8988T (cell line): ENCODE data around the gene RNF2.
"Not testable (repeated sequence)": the region's sequence is repeated elsewhere in the genome, so short reads cannot be mapped to it uniquely, and the experiment has no call there.

Experiments
- DNase-seq: peaks from one replicate; pipeline ENCODE4 v3.0.0; 2011

RNF2 gene

DNA sequence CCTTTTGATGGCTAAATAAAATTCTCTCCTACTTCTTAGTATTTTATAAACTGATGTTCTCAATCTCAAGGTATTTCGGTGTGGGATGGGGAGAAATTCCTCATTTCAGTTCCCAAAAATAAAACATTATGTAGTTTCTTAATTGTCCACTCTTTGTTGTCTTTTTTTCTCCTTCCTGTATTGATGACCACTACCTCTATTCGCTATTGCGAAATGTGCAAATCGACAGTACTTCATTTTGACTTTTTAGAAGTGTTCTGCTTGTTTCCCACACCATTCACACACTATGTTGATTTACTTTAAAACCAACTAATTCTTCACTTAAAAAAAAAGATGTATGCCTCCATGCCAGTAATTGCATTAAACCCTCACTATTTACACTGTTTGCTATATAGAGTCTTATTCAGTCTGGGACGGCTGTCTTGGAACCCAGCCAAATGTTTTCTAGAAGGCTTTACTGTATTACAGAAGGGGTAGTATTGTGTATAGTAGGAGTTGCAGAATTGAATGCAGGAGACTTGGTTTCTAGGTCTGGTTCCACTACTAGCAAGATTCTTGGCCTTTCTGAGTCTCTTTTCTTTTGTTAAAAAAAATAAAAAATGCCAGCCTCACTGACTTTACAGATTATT lies 5.6 kb downstream of the RNF2 start:
- no peak for DNase-seq

DNA sequence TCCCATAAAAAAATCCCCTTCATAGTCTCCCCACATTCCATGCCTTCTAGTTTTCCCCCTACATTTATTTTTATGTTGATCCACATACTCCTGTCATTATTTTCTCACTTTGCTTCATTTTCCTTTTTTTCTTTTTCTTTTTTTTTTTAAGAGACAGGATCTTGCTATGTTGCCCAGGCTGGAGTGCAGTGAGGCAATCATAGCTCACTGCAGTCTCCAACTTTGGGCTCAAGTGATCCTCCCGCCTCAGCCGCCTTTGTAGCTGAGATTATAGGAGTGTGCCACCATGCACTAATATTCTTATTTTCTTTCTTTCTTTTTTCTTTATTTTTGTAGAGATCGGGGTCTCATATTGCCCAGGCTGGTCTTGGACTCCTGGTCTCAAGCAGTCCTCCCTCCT lies 7.8 kb downstream of the RNF2 start:
- no peak for DNase-seq

DNA sequence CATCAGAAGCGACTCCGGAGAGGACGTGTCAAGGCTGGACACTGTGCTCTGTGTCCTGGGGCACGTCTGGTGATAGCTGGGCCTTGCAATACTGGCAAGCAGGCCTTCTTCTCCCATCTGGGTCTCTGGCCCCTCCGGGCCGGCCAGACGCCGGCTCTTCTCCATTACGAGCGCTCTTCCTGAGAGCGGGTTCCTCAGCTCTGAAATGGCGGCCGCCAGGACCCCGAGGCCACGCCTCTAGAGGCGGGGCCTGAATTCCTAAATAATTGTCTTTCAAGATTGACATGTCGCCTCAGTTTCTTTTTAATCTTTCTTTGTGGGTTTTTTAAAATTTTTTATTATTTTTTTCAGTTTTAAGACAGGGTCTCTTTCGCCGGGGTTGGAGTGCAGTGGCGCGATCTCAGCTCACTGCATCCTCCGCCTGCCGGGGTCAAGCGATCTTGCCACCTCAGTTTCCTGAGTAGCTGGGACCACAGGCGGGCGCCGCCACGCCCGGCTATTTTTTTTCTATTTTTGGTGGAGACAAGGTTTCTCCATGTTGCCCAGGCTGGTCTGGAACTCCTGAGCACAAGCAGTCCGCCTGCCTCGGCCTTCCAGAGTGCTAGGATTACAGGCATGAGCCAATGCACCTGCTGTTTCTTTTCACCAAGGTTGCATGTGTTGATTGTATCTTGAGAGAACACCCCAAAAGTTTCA lies 9.2 kb downstream of the RNF2 start:
- DNase-seq: no peak

DNA sequence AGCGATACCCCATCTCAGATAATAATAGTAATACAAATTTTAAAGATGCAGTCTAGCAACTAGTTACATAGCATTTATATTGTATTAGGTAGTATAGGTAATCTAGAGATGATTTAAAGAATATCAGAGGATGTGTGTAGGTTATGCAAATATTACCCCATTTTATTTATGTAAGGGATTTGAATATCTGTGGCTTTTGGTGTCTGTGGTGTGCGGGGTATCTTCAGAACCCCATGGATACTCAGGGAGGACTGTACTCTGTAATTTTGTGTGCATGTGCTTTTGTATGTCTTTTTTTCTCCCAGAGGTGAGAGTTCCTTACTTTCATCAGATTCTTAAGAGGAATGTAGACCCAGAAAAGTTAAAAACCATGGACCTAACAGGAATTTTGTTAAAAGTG lies 12.8 kb downstream of the RNF2 start:
- DNase-seq: no peak

DNA sequence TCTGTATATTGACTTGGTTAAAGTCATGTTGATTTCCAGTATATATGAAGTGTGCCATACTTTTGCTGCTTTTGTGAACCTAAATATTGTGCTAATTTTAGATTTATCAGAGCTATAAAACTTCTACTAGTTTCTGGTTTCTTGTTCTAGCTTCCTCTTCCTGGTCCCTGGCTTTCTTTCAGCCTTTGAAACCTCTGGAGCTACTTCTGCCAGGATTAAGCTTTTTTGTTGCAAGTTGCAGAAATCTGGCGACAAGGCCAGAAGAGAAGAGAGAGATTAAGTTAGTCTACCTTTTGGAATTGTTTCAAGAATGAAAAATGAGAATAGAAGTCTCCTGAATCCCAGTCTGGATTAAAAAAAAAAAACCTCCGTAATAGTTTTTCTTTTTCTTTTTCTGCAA lies 13.5 kb downstream of the RNF2 start:
- no peak for DNase-seq

DNA sequence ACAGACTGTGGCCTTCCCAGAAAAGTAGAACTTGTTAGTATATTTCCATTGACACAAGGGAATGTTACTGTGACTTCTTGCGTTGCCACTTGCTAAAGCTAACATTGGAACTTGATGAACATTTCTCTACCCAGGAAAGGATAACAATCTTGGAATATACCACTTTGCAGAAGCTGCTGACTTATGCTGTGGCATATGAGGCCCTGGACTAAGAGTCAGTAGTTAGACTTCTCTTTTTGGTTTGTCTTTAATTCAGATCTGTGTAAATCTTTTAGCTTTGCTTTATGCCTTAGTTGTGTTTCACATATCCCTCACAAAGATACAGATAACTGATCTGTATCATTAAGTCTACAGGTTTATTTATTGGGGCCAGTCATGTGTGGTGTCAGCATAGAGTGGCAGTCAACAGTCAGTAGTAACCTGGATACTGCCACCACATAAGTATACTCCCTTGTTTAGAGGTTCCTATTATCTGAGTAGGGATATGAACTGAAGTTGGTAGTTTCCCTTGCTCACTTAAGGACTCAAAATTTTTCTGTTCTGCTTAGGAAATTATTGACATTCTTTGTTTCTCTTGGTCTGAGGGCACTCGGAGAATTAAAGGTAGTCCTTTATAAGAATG lies 14.7 kb downstream of the RNF2 start:
- DNase-seq: no peak

DNA sequence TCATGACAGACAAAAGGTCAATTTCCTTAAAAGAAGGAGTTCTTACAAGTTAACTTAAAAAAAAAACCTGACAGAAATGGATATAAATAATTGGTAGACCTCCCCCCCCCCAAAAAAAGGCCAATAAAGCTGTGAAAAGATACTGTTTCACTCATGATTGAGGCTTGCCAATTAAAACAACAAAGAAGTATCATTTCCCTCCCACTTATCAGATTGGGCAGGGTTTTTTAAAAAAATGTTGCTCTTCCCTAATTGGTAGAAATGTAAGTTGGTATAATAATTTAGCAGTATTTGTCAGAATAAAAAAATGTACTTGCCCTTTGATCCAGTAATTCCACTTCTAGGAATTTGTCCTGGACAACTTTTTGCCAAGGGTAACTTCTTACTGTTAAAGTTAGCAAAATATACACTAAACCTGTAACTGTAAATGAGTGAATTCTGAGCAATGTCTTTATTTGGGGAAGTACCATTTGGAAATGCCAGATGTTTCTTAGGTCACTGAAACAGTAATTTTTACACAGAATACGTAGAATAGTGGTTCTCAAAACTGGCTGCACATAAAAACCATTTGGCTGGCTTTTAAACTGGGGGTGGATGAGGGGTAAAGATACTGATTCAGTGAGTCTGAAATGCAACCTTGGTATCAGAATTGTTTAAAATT lies 17.5 kb downstream of the RNF2 start:
- no peak for DNase-seq

DNA sequence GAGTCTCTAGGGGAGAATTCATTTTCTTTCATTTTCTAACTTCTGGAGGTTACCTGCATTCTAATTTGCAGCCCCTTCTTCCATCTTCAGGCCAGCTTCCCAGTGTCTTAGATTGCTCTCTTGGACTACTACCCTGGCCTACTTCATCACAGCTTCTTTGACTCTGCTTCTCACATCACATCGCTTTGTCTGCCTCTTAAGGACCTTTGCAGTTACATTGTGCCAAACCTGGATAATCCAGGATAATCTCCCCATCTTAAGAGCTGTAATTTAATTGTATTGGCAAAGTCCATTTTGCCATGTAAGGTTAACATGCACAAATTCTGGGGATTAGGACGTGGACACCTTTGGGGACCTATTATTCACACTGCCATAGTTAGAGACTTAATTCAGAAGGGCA lies 18.4 kb downstream of the RNF2 start:
- no peak for DNase-seq

DNA sequence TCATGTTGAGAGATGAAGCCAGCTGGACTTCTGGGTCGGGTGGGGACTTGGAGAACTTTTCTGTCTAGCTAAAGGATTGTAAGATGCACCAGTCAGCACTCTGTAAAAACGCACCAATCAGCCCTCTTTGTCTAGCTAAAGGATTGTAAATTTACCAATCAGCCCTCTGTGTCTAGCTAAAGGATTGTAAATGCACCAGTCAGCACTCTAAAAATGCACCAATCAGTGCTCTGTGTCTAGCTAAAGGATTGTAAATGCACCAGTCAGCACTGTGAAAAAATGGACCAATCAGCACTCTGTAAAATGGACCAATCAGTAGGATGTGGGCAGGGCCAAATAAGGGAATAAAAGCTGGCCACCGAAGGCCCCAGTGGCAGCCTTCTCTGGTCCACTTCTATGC lies 19.6 kb downstream of the RNF2 start:
- DNase-seq: not testable (repeated sequence)

DNA sequence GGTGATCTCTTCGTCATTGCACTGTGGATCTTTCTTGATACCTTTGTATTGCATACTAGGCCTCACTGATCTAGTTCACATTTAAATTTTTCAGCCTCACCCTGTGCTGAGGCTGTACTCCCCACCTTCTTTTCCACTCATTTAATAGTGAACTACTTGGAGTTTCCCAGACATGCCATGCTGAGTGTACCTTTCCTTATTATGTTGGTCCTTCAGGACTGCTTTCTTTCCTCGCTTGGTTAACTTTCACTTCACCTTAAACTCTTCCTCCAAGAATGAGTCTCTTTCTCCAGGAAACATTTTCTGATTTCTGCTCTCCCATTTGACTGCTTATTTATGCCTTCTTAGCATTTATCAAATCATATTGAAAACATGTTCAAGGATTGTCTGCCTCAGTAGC lies 20.8 kb downstream of the RNF2 start:
- DNase-seq: no peak

DNA sequence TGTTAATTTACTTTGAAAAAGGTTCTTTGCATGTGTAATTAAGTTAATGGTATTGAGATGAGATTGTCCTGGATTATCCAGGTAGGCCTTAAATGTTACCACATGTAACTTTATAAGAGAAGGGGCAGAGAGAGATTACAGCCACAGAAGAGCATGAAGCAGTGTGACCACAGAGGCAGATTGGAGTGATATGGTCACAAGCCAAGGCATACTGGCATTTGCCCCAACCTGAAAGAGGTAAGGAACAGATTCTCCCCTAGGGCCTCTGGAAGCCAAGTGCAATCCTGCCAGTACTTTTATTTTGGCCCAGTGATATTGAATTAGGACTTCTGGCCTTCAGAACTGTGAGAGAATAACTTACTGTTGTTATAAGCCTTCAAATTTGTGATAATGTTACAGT lies 23.0 kb downstream of the RNF2 start:
- DNase-seq: no peak

DNA sequence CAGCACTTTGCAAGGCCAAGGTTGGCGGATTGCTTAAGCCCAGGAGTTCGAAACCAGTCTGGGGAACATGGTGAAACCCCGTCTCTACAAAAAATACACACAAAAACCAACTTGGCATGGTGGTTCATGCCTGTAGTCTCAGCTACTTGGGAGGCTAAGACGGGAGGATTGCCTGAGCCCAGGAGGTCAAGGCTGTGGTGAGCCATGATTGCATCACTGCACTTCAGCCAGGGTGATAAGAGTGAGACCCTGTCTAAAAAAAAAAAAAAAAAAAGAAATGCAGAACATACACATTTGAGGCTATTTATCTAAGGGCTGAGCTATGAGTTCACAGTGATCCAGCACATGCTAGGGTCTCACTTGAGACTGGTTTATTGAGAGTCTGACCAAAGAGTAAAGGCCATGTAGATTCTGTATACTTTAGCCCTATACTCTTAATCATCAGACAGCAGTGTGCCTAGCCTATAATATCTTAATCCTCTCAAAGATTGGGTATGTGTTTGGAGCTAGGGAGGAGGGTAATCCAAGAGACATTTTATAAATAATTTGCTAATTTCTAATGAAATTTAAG lies 23.9 kb downstream of the RNF2 start:
- DNase-seq: no peak

DNA sequence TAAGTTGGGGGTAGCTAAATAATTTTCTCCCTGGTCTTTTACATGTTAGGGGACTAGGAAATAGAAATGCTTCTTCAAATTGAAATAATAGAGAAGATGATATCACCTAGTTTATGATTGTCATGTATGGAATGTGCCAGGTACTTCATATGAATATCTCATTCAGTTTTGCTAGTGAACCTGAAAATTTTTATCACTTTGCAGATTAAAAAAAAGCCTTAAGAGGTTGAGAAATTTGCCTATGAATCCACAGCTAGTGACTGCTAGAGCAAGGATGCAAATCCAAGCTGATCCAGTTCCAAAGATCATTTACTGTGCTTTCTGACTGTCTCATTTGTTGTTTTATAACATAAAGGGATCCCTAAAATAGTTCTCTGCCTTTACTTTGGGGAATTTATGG lies 24.7 kb downstream of the RNF2 start:
- no peak for DNase-seq

DNA sequence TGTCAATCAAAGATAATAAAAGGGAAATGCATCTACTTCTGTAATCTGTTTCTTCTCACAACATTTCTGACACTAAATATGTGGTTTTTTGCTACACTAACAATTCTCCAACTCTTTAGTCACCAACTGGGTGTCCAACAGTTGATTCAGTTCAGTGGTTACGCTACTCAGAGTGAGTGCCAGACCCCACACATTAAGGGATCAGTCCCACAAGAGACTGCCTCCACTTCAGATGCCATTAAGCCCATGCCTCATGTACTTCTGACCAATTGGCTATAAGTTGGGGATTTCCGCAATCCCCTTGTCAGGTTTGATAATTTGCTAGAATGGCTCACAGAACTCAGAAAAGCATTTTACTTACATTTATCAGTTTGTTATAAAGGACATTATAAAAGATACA lies 28.4 kb downstream of the RNF2 start:
- no peak for DNase-seq

DNA sequence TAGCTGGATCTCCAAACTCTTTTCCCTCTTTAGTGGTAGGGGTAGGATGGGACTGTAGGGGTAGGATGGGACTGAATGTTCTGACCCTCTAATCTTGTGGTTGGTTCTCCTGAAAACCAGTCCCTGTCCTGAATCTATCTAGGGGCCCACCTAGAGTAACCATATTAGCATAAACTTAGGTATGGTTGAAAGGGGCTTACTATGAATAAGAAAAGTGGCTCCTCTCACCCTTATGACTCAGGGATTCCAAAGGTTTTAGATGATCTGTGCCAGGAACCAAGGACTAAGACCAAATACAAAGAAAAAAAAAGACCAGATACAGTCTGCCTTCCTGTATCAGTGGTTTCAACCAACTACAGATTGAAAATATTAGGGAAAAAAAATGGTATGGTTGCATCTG lies 28.9 kb downstream of the RNF2 start:
- DNase-seq: no peak

DNA sequence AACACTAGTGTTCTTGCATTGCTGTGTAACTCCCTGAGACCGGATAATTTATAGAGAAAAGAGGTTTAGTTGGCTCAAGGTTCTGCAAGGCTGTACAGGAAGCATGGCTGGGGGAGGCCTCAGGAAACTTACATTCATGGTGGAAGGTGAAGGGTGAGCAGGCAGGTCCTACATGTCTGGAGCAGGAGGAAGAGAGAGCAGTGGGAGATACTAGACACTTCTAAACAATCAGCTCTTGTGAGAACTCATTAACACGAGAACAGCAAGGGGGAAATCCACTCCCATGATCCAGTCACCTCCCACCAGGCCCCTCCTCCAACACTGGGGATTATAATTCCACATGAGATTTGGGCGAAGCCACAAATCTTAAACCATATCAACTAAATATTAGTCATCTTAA lies 30.1 kb downstream of the RNF2 start:
- DNase-seq: no peak

DNA sequence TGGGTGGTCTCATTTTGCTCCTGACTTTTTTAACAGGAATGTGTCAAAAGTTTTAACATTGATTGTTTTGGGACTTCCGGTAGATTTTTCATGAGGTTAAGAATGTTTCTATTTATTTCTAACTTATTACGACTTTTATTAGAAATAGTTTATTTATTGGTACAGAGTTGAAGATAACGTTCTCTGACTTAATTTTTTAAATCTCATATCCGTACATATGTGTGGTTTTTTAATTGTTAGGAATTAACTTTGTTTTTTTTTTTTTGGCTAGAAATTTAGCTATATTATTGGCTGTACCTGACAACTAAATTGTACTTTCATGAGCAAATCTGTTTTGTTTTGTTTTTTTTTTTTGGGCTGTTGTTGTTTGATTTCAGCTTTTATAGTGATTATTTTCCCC lies 32.0 kb downstream of the RNF2 start:
- no peak for DNase-seq

DNA sequence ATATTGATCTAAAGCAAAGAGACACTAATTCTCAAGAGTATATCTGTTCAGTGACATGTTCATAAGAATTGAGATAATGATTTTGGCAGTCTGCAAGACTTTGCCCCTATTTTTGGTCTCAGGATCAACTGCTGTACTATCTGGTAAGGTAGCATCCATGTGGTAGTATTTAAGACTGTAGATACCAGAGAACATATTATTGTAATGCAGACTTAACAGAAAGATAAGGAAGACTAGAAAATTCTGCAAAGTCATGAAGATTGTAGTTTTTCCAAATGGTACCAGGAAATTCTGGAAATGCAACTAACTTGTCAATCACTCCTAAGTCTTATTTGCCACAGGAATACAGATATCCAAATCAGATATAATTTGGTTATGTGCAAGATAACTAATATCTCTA lies 35.1 kb downstream of the RNF2 start:
- no peak for DNase-seq

DNA sequence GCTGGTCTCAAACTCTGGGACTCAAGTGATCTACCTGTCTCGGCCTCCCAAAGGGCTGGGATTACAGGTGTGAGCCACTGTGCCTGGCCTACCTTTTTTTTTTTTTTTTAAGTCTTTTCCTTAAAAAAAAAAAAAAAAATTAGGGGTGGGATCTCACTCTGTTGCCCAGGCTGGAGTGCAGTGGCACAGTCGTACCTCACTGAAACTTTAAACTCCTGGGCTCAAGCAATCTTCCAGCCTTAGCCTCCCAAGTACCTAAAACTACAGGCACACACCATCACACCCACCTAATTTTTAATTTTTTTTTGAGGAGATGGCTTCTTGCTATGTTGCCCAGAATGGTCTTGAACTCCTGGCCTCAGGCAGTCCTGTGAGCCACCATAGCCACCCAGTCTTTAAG lies 38.5 kb downstream of the RNF2 start:
- DNase-seq: no peak

DNA sequence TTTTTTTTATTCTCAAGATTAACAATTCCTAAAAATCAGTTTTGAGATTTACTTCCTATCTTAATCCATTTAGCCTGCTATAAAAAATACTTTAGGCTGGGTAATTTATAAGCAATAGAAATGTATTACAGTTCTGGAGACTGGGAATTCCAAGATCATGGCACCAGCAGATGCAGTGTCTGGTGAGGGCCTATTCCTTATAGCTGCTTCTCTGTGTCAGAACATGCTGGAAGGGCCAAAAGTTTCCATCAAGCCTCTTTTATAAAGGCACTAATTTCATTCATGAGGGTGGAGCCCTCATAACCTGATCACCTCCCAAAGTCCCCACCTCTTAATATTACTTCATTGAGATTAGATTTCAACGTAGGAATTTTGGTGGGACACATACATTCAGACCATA lies 41.7 kb downstream of the RNF2 start:
- DNase-seq: no peak

DNA sequence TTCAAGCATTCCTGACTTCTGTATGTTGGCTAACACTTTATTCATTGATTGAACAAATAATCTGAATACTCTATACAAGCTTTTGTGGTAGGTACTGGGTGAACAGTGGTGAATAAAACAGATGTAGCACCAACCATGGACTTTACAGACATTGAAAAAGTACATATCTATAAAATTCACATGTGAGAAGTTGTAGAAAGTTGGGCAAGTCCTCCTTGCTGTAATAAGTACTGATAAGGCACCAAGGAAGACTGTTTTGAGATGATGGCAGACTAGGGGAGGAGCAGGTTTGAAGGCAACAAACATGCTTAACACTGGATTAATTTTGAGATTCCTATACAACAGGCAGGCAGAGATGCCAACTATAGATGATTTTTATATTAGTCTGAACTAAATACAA lies 42.4 kb downstream of the RNF2 start:
- no peak for DNase-seq

DNA sequence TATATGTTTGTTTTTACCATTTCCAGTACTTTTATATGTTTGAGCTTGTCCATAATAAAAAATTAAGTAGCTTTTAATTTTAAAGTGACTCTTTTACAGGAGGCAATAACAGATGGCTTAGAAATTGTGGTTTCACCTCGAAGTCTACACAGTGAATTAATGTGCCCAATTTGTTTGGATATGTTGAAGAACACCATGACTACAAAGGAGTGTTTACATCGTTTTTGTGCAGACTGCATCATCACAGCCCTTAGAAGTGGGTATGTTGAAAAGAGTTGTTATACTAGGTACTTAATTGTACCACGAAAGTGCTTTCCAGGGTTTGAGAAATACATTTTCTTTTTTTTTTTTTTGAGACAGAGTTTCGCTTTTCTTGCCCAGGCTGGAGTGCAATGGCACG lies 46.1 kb downstream of the RNF2 start:
- no peak for DNase-seq

DNA sequence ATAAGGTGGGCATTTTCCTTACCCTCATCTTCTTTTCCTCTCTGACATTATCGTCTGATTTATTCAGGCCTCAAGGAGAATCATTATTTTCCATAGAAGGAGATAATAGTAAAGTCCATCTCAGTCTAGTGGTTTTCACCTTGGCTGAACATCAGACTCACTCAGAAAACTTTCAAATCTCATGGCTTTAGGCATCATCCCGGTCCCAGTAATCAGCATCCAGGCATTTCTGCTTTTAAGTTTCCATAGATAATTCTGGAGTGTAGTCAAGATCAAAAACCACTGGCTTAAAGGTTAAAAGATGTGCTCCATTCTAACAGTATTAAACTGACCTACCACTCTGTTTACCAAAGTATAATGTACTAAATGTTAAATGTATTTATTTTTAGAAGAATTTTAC lies 49.4 kb downstream of the RNF2 start:
- no peak for DNase-seq

DNA sequence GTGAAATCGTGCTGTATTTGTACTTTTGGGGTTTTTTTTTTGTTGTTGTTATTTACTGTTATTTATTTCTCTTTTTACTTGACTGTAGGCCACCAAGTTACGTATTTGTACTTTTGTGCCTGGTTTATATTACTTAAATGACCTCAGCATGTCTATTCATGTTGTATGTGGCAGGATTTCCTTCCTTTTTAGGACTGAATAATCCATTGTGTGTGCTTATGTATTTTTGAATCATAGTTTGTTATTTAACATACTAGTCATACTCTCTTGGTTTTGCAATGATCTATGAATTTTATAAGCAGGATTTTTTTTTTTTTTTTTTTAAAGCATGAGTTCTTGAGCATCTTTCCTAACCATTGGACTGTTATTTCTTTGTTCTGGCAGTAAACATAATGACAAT lies 51.2 kb downstream of the RNF2 start:
- DNase-seq: no peak
